ENCODE data around the gene TRIO.

GRCh38 chr5:14266686-14267085, 123.5 kb downstream of the TRIO start:
- TF ChIP-seq, protein P1, sequence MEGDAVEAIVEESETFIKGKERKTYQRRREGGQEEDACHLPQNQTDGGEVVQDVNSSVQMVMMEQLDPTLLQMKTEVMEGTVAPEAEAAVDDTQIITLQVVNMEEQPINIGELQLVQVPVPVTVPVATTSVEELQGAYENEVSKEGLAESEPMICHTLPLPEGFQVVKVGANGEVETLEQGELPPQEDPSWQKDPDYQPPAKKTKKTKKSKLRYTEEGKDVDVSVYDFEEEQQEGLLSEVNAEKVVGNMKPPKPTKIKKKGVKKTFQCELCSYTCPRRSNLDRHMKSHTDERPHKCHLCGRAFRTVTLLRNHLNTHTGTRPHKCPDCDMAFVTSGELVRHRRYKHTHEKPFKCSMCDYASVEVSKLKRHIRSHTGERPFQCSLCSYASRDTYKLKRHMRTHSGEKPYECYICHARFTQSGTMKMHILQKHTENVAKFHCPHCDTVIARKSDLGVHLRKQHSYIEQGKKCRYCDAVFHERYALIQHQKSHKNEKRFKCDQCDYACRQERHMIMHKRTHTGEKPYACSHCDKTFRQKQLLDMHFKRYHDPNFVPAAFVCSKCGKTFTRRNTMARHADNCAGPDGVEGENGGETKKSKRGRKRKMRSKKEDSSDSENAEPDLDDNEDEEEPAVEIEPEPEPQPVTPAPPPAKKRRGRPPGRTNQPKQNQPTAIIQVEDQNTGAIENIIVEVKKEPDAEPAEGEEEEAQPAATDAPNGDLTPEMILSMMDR (IDR thresholded peaks at IDR 0.05; ENCODE audit: low read length), result no peak
- no peak for TF ChIP-seq EZH2phosphoT487 (IDR thresholded peaks at IDR 0.05; ENCODE audit: low read length)
